NCI-H2196 treated with DMSO at 0.1 percent for 48 hours (cell line): ENCODE data around the gene KCNS3.

ENCODE experiments used
- DNase-seq: peaks from one replicate; lab custom pipeline; 2025; ENCODE audit not compliant: unreplicated experiment; lab: John Stamatoyannopoulos, UW

The KCNS3 gene

DNA sequence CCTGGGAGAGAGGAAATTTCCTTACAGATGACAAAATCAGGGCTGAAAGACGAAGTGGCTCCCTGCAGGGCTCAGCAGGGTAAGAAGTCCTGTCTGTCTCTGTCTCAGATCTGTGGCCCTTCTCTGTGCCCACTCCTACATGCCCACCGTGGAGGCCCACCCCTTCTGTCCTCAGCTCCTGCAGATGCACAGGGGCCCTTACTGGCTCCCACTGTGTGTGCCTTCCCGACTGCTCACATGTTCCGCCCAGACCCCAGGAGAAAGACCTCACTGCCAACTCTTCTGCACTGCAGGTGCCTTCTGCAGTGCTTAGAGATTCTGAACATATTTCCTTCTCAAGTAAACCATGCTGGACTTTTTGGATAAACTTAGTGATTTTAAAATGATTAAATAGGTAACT lies 1.9 kb upstream of the KCNS3 start:
- DNase-seq, result no peak

DNA sequence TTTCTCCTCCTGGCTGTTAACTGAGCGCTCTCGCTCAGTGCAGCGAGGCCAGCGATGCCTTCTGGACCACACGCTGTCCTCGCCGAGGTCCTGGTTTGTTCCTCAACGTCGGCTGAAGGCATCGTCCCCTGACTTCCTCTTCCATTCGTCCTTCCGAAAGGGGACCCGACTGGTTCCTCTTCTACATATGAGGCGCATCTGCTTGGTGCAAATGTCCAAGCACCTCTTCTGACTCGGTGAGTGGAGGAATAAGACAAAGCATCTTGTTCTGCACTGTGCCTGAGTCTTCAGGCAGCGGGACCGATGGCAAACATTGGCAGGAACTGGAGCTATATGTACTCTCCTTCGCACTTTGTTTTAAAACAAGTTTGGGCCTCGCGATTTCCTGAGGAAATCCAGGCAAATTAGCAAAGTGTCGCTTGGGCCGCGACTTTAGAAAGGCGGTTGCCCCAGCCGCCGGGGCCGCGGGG lies 621 bp upstream of the KCNS3 start:
- no peak for DNase-seq

DNA sequence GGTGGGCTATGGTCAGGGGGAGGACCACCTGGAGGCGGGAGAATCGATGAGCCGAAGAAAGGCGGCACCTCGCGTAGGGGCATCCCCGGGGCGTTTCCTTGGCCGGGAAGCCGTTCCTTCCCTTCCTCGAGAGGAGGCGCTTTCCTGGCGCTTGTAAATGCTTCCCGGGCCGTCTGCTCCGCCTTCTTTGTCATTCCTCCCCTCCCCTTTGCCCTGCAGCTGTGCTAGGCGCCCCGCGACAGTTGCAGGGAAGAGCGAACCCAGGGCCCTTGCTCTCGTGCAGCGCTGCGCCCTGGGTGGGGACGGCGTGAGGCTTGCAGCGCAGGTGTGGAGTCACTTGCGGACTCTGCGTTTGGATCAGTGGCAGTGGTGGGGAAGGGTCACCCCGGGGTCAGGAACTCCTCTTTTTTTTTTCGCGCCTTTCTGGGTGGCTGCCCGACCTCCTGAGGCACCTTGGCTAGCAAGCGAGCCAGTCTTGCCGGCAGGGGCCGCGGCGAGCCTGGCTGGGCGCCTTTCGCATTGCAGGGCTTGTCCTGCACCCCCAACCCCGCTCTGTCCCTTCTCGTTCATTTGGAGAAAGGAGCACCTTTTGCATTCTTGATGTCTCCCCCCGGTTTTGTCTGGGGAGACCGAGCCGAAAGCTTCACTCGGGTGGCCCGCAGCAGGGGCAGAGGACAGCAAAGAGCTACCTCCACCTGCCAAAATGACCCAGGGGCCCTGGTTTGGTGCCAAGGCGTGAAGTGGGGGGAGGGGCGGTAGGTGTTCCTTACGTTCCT lies 858 bp downstream of the KCNS3 start:
- DNase-seq, result peak; percentile 72

DNA sequence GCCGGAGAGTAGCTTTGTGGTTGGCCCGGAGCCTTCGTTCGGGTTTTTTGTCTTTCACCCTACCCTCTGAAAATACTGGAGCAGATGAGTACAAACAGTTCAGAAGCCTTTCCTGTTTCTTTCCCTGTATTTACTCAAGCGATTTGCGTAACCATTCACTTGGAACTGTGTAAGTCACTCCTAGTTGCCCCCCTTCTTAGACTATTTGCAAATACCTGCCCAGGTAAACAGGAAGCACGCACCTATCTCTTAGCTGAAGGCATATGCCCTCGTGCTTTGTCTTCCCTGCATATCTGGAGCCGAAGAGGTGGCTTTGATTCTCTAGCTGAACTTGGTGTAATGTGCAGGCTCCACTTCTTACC lies 1.4 kb downstream of the KCNS3 start:
- DNase-seq, result no peak

DNA sequence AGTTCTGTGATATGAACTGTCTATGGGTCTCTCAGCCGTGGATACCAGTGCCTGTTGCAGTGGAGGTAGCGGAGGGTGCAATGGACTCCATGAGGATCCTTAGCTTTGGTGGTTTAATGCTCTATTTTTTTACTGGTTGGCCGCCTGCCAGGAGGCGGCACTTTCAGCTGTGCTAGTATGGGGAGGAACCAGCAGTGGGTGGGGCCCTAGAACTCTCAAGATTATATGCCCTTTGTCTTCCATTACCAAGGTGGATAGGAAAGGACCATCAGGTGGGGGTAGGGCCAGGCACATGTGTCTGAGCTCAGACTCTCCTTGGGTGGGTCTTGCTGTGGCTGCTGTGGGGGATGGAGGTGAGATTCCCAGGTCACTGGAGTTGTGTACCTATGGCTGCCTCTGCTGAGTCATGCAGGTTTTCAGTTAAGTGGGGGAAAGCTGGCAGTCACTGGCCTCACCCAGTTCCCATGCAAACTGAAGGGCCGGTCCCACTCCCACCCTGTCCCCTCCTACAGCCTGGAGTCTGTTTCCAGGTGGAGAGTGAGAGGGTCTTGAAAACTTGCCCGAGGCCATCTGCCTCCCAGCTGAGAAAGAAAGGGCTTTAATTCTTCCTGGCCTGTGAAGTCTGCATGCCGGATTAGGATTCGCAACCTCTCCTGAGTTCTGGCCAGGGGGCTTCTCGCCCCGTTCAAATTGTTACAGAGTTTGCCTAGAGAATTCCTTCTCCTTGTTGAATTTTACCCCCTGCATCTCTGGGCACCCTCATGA lies 14.5 kb downstream of the KCNS3 start:
- DNase-seq, result no peak

DNA sequence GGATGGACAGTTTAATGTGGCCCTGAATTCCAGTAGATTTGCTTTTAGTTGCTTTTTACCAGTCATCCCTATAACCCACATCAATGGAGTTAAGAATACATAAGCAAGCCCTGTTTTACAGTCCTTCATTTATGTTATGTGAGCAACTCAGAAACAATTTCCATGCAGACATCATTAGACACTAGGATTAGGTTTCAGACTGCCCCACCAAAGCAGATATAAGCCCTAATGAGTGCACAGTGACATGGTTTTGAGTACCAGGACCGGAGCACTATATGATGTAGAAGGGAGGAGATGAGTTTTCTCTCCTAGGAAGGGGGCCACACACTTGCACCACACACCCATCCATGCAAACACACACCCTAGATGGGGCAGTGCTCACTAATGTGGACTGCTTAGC lies 15.5 kb downstream of the KCNS3 start:
- DNase-seq, result no peak

DNA sequence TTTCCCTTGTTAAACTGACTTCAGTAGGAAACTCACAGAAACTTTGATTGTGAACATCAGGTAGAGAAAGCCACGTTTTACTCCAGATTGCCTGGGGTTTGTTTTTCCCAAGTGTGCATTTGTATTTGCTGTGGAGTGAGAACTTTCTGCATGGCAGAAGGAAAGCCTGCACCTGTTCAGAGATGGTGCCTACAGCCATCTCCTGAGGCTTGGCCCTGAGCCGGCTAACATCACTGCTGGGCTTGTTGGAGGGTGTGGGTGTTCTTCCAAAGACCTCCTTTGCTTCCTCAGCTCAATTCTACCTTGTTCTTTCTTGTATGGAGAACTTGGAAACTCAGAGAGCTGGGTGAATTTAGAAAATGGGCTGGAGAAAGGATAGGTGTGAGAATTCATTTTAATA lies 16.1 kb downstream of the KCNS3 start:
- no peak for DNase-seq

DNA sequence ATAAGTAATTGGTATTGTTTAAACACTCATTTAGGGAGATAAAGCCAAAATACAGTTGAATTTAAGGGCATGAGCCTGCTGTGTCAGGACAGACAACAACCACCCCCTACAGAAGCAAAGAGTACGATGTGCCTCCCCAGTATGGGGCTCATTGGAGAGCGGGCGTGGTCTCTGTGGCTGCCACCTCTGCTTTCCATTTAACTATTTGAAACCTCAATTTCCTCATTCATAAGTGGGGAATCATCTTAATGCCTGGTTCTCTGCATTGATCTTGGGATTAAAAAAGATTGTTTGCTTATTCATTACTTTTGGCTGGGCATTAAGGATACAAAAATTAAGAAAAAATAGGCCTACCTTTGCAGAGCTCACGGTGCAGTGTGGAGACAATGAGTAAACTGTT lies 21.4 kb downstream of the KCNS3 start:
- no peak for DNase-seq

DNA sequence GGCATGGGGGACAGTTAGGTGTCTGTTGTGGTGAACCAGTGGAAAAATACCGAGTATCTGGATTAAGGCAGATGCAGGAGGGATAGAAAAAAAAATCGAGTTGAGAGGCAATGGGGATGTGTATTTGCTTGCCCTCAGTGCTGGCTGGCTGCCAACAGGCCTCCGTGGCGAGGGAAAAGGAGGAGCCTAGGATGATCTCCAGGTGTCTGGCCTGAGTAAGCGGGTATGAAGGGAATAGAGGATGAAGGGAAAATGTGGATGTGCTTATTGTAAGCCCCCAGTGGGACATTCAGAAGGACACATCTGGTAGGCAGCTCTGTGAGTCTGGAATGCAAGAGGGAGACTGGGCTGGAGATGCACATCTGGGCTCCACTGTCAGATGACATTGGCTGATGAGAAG lies 22.8 kb downstream of the KCNS3 start:
- peak; percentile 66 for DNase-seq

DNA sequence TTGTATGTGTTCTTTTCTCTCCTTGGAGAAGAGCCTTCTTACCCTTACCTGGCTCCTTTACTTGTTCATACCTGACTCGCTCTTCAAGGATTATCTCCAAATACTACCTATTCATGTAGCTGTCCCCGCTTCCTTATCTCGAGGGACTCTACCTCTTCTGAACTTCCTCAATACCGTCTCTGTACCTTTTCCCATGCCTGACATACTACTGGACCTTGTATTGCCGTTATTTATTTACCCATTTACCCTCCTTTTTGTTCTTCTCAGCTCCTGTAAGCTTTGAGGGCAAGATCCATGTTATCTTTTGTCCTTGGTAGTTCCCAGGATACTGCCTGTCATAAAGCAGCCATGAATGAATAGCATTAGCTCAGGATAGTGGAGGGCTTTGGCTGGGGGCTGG lies 32.5 kb downstream of the KCNS3 start:
- no peak for DNase-seq

DNA sequence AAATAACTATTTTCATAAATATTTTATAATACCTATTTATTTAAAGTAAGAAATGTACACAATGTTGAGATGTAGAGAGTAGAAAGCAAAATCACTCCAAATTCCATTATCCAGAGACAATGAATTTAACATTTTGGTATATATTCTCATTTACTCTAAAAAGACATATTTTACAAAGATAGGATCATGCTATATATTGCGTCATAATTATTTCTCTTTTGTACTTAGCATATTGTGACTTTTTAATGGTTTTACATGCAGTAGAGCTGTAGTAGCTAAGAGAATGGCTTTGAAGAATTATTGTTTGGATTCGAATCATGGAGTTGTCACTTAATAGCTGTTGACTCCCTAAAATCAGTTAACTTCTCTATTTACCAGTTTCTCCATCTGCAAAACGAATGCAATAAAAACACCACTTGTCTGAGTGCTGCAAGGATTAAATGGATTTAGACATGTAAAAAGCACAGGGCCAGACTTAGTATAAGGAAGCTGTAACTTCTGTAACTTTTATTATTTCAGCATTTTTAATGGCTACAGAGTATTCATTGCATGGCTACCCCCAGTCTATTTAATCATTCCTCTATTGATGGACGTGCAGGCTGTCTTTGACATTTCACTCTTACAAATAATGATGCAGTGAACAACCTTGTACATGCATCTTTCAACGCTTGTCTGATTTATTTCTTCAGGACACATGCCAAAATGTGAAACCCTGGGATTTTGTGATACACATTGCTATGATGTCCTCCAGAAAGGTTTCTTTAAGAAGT lies 33.2 kb downstream of the KCNS3 start:
- DNase-seq, result no peak

DNA sequence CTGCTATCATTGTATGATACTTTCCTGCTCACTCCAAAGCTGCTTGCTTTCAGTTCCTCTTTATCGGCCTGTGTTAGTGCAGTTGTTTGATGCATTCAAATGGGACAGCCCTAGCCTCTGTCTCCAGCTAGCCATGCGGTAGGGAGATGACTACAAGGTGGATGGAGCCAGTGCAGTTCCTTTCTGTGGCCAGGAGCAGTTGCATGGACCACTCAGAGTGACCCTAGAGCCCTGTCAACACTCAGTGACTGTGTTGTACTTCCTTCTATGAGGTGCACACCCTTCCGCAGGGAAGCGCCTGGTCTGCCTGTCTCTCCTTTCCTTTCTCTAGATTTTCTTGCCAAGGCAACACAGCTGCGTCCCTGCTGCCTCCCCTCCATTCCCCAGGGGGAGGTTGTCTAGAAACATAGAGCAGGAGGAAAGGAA lies 33.8 kb downstream of the KCNS3 start:
- no peak for DNase-seq

DNA sequence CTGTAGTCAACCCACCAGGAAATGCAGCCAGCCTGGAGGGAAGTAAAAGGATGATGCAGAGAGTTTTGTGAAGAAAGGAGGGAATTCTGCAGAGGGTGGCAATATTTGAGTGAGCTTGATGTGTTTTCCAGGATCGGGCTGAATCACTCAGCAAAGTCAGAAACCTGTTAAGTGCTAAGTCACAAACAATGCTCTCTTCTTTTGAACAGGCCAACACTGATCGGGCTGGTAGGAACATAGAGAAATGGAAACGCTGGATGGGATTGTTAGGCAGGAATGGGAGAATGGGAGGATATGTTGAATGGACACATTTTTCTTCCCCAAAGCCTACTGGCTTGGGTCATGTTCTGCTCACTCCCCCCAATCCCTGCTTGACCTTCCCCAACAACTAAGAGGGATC lies 36.6 kb downstream of the KCNS3 start:
- no peak for DNase-seq

DNA sequence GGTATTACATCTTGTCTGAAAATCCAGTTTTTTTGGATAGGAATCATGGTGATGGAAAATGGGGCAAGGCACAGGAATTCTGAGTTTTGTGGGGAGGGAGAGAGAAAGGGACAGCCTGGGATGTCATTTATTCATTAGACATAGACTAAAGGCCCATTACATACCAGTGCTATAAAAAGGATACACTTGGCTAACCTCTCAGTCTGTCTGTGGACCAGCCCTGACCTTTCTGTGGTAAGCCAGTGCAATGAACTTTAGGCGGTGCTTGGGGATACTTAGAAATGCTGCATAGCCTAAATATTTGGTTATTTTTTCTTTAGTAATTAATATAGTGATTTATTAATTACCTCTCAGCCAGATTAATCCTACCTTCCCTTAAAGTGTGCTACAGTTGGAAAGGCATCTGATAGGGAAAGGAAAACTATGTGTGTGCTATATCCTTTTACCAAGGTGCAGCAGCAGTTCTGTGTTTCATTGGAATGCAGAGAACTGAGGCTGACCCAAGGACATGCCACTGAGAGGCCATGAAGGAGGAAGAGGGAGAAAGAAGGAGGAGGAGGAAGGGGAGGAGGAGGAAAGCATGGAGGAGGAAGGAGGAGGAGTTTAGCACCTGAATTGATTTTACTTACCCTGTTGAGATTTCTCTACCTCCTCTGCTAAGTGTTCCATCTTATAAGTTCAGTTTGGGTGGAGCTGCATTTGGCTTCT lies 37.5 kb downstream of the KCNS3 start:
- no peak for DNase-seq

DNA sequence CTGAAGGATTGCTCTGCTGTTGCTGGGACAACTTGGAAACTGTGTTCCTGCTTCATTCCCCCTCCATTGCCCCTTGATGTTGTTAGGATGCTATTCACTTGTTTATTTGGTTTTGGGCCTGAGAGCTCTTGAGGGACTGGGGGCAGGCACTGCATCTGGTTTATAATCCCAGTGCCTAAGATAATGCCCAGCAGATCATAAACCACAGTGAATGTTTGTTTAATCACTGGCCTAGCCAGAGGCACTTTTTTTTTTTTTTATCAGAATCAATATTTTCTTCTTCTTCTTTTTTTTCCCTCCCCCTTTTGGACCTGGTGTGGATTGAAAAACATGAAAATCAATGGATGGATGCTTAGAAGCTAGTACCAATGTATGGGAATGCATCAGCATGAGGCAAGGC lies 38.1 kb downstream of the KCNS3 start:
- DNase-seq, result no peak

DNA sequence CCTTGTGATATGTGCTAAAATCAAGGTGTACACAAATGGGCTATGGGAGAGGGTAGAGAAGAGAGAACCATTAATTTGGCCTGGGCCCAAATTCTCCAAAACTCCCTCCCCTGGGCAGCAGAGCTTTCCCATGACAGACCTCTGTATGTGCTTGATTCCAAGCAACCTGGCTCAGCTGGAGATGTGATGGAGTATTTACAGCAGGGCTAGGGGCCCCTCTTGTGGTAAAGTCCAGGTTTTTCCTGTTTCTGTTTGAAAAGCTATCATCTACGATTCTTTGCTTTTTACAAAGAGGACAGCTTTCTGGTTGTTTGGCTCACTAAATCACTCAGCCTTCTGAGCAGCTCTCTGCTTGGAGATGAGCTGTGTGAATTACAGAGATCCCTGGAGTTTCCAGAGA lies 40.3 kb downstream of the KCNS3 start:
- no peak for DNase-seq

DNA sequence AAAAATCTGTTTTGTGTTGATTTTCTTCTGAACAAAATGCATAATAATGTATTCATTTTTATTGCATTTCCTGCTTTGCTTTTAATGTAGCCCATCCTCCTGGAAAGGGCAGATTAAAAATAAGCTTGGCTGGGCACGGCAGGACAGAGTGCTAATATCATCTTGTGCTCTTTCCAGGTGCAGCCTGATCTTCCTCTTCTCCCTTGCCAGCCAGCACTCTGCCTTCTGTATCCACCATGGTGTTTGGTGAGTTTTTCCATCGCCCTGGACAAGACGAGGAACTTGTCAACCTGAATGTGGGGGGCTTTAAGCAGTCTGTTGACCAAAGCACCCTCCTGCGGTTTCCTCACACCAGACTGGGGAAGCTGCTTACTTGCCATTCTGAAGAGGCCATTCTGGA lies 52.3 kb downstream of the KCNS3 start:
- DNase-seq, result no peak

DNA sequence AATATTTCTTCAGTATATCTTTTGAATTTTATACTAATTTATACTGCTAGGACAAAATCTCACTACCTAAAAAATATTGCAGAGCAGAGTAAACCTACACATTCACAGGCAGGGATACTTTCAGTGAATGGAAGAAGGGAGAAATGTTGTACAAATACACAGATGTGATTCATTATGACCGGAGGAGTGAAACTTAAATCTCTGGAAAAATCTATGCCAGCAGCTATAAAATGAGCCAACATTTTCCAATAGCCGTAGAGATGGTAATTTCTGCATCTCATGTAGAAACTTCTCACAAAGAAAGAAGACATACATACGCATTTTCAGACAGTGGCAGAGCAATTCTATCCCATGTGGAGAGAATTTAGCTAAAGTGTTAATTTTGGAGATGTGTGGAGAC lies 54.8 kb downstream of the KCNS3 start:
- DNase-seq, result no peak

DNA sequence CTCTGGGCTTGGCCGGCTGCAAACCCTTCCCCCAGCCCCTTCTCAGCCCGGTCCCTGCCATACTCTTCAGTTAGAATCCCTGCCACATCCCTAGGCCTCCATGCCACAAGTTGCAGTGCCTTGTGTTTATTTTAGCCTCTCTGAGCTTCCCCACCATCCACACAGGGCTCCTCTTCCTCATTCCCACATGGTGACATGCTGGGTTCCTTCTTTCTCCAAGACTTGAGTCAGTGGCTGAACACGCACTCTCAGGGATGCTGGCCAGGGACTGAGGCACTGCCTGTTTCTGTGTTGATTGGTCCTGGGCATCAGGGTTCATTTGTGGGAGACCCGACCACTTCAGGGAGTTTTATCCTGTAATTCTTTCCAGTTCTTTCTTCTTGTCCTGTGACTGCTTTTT lies 56.3 kb downstream of the KCNS3 start:
- DNase-seq, result no peak

DNA sequence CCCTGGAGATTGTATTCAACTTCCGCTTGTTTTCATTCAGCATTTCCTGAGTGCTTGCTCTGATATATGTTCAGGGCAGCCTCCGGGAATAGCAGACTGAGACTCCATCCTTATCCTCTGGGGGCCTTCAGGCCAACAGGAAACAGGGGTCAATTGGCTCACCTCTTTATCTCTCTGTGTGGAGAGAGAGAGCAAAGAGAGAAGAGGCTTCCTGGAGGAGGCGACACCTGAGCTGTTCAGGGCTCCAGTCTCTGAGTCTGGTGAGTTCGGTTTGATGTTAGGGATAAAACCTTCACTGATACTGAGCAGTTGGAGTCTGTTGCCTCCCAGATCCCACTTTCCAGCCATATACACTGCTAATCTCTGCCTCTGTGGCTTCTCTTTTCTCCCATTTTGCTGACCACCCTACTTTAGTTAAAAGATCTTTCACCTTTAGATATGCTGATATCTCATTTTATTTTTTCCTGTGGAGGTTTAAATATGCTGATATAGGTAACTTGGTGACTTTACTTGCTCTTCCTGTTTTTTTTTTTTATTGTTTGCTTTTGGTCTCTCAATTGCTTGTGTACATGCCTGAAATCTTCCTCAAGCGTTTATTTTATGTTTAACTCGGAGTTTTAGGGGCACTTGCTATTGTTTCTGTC lies 56.9 kb downstream of the KCNS3 start:
- DNase-seq, result no peak

DNA sequence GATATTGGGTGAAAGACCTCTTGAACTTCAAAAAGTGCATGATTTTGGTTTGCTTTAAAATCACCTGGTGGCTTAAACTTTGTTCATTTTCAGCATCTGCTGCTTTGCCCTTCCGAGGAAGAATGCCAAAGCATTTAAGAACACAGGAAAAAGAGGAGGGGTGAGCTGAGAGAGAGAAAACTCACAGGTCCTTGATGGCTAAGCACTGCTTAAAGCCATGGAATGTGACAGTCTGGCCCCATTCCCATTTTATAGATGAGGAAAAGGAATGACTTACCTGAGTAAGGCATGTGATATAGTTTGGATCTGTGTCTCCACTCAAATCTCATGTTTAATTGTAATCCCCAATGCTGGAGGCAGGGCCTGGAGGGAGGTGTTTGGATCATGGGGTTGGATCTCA lies 58.1 kb downstream of the KCNS3 start:
- DNase-seq, result no peak
